SH-SY5Y (cell line): ENCODE results near the gene PHKG2.

ENCODE experiments used
- GATA2 ChIP-seq: IDR thresholded peaks from 2 replicates; pipeline ENCODE4 v1.6.1; 2011; ENCODE audit warnings: mild to moderate bottlenecking, low read depth, low read length
- GATA3 ChIP-seq: IDR thresholded peaks from 2 replicates; pipeline ENCODE4 v1.6.1; 2011; ENCODE audit warnings: low read depth, mild to moderate bottlenecking, low read length, moderate library complexity

DNA sequence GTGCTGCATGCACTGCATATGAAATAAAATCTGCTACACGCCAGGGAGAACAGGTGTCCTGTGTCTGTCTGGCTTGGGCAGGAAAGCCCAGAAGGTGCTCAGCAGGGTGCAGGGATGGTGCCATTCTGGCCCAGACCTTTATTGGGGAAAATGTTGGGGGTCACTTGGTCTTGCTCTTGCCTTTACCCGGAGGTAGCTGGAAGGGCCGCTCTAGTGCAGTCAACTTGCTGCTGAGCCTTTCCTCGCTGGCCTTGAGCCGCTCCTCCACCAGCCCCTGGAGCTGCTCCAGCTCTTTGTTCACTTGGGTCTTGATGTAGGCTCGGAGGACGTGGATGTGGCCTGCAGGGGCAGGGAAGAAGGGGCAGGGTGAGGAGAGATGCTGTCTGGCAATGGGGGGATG lies 9.1 kb downstream of the PHKG2 start:
- TF ChIP-seq GATA2 = no peak
- TF ChIP-seq GATA3 = no peak
